ENCODE measurements around the gene HAPLN3.

DNA sequence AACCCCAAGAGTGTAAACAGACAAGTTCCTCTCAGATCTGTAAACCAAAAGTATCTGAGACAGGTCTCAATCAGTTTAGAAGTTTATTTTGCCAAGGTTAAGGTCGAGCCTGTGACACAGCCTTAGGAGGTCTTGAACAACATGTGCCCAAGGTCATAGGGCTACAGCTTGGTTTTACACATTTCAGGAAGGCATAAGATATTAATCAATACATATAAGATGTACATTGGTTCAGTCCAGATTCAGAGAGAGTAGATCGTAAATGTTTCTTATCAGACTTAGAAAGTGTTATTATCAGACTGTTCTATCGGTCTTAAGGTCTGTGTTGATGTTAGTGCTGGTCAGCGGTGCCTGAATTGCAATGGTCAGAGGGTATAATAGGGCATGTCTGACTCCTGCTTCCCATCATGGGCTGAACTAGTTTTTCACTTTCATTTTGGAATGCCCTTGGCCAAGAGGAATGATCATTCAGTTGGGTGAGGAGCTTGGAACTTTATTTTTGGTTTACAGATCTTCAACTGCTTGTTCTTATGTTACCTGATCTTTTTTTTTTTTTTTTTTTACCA is 44.8 kb upstream of the HAPLN3 start:
- no peak for TF ChIP-seq POLR2AphosphoS5 (IDR thresholded peaks at IDR 0.05)
- TF ChIP-seq, protein P1, sequence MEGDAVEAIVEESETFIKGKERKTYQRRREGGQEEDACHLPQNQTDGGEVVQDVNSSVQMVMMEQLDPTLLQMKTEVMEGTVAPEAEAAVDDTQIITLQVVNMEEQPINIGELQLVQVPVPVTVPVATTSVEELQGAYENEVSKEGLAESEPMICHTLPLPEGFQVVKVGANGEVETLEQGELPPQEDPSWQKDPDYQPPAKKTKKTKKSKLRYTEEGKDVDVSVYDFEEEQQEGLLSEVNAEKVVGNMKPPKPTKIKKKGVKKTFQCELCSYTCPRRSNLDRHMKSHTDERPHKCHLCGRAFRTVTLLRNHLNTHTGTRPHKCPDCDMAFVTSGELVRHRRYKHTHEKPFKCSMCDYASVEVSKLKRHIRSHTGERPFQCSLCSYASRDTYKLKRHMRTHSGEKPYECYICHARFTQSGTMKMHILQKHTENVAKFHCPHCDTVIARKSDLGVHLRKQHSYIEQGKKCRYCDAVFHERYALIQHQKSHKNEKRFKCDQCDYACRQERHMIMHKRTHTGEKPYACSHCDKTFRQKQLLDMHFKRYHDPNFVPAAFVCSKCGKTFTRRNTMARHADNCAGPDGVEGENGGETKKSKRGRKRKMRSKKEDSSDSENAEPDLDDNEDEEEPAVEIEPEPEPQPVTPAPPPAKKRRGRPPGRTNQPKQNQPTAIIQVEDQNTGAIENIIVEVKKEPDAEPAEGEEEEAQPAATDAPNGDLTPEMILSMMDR (IDR thresholded peaks at IDR 0.05 in 8 of 11, conservative IDR thresholded peaks at IDR 0.05 in 3 of 11), result no peak
